Gastroesophageal sphincter (tissue), 4 donors: ENCODE results near the gene DNAH8. TPM values are rescaled to one million over a fixed set of nuclear protein-coding genes. Genes with fewer than 3 reads are reported as not detected.

Source experiments
- ATAC-seq: fragments of 150-250 bp; one replicate; pipeline ENCODE4 v1.9.1; 2016; ENCODE audit warnings: mild to moderate bottlenecking, moderate library complexity
- H3K27ac ChIP-seq, 4 donors: fragments of 200-600 bp; sonication (generic) in 3 of 4; 1 replicate in 3 of 4; 2 replicates in 1 of 4; pipeline ENCODE4 v1.5.1; 2016 to 2019
- H3K27me3 ChIP-seq: fragments of 200-600 bp; sonication (generic); one replicate; pipeline ENCODE4 v1.5.1; 2019
- H3K36me3 ChIP-seq, 2 donors: fragments of 200-600 bp; sonication (generic); one replicate each; pipeline ENCODE4 v1.5.1; 2019; ENCODE audit warnings: control low read depth in 1 of 2
- H3K4me1 ChIP-seq, 3 donors: fragments of 200-600 bp; sonication (generic); 1 replicate in 2 of 3; 2 replicates in 1 of 3; pipeline ENCODE4 v1.5.1; 2016 to 2019; ENCODE audit warnings: control low read depth in 2 of 3
- H3K4me3 ChIP-seq, 2 donors: fragments of 200-600 bp; sonication (generic); one replicate each; pipeline ENCODE4 v1.5.1; 2019; ENCODE audit warnings: mild to moderate bottlenecking in 1 of 2, moderate library complexity in 1 of 2
- H3K9me3 ChIP-seq, 3 donors: fragments of 200-600 bp; sonication (generic); one replicate each; pipeline ENCODE4 v1.5.1; 2017 to 2019; ENCODE audit warnings: control low read depth in 2 of 3
- CTCF ChIP-seq, 4 experiments: fragments of 200-600 bp in 2 of 4; fragments of 450-650 bp in 2 of 4; sonication (generic) in 1 of 4; IDR thresholded peaks; one replicate each; pipeline ENCODE4 v1.5.1; 2017 to 2019; ENCODE audit warnings: antibody characterized with exemption in 4 of 4, mild to moderate bottlenecking in 2 of 4, moderate library complexity in 2 of 4
- EP300 ChIP-seq: sonication (generic); formaldehyde crosslinking; IDR thresholded peaks from one replicate; pipeline ENCODE4 v1.6.1; 2017; ENCODE audit warnings: antibody characterized with exemption, mild to moderate bottlenecking
- POLR2A ChIP-seq, 2 donors: fragments of 450-650 bp; IDR thresholded peaks; one replicate each; pipeline ENCODE4 v1.6.1; 2017; ENCODE audit warnings: antibody characterized with exemption in 2 of 2, mild to moderate bottlenecking in 2 of 2, moderate library complexity in 1 of 2
- POLR2AphosphoS5 ChIP-seq: sonication (generic); formaldehyde crosslinking; IDR thresholded peaks from one replicate; pipeline ENCODE4 v1.6.1; 2017; ENCODE audit warnings: antibody characterized with exemption
- WGBS, 2 donors: methylation state at CpG; one replicate each; pipeline ENCODE4 v1.1.5; 2018; ENCODE audit warnings: low coverage in 1 of 2; 5-methylcytosine and 5-hydroxymethylcytosine counted together
- total RNA-seq, 4 donors: library from RNA; depleted of rRNA; stranded (reverse); fragments of >200 nt; gene quantifications; one replicate each; pipeline ENCODE4 v1.1.0, GENCODE V29; 2016

Gene DNAH8
- total RNA-seq, 4 donors from 2014 or later = not detected

- Histone ChIP-seq H3K4me3 (no peak overlapping the region), H3K27me3 (peaks cover 21% of the 10 kb centered on the region), H3K9me3 (no peaks in the 10 kb centered on the region), H3K27ac (no peak overlapping the region), H3K36me3 (no peaks in the 10 kb centered on the region), H3K4me1 (no peaks in the 10 kb centered on the region)
- 41 to 50% methylated on average over 7 of the region's 7 CpGs for WGBS, 2 donors
- no peak for ATAC-seq
- no peak for TF ChIP-seq POLR2A (IDR thresholded peaks at IDR 0.05)
- TF ChIP-seq POLR2AphosphoS5 = no peak
- no peak for TF ChIP-seq EP300
- no peak for TF ChIP-seq CTCF (IDR thresholded peaks at IDR 0.05)
These were observed 259.5 kb downstream of the DNAH8 start for GRCh38 chr6:38974389-38975151.

GRCh38 chr6:38975621-38976049, 260.5 kb downstream of the DNAH8 start:
- H3K27ac ChIP-seq = no peak overlapping the region
- no peak for TF ChIP-seq EP300
- TF ChIP-seq POLR2A (IDR thresholded peaks at IDR 0.05) = no peak
- TF ChIP-seq POLR2AphosphoS5 = no peak
- TF ChIP-seq CTCF (IDR thresholded peaks at IDR 0.05) = no peak
- no peak overlapping the region for H3K4me3 ChIP-seq
- H3K4me1 ChIP-seq = no peaks in the 10 kb centered on the region
- no peaks in the 10 kb centered on the region for H3K9me3 ChIP-seq
- H3K27me3 ChIP-seq = peaks cover 30% of the 10 kb centered on the region
- ATAC-seq = no peak
- WGBS, 2 donors = 48 to 69% methylated on average over 2 of the region's 2 CpGs
- H3K36me3 ChIP-seq = no peaks in the 10 kb centered on the region

GRCh38 chr6:38976051-38976450, 260.9 kb downstream of the DNAH8 start:
- Histone ChIP-seq H3K27me3 (peaks cover 35% of the 10 kb centered on the region), H3K27ac (no peak overlapping the region), H3K9me3 (no peaks in the 10 kb centered on the region), H3K4me1 (no peaks in the 10 kb centered on the region), H3K4me3 (no peak overlapping the region), H3K36me3 (no peaks in the 10 kb centered on the region)
- WGBS, 2 donors = 63 to 69% methylated on average over 3 of the region's 3 CpGs
- TF ChIP-seq POLR2A (IDR thresholded peaks at IDR 0.05) (no peak), EP300 (no peak), CTCF (IDR thresholded peaks at IDR 0.05) (no peak), POLR2AphosphoS5 (no peak)
- ATAC-seq = no peak

- no peaks in the 10 kb centered on the region for H3K9me3 ChIP-seq
- H3K27me3 ChIP-seq = peaks cover 41% of the 10 kb centered on the region
- H3K36me3 ChIP-seq = no peaks in the 10 kb centered on the region
- H3K4me1 ChIP-seq = no peaks in the 10 kb centered on the region
- no peak for TF ChIP-seq POLR2AphosphoS5
- TF ChIP-seq EP300 = no peak
- no peak for TF ChIP-seq CTCF (IDR thresholded peaks at IDR 0.05)
- TF ChIP-seq POLR2A (IDR thresholded peaks at IDR 0.05) = no peak
- H3K4me3 ChIP-seq = no peak overlapping the region
- WGBS, 2 donors = 29 to 53% methylated on average over 4 of the region's 6 CpGs
- ATAC-seq = no peak
- H3K27ac ChIP-seq = no peak overlapping the region
These were observed 261.8 kb downstream of the DNAH8 start for GRCh38 chr6:38976801-38977500.
